ENCODE results near the gene MINDY3.
"Not testable (repeated sequence)": the region's sequence is repeated elsewhere in the genome, so short reads cannot be mapped to it uniquely, and the experiment has no call there.

The MINDY3 gene

GRCh38 chr10:15781381-15781960 lies 78.8 kb downstream of the MINDY3 start:
- no peak overlapping the region for H3K4me3 ChIP-seq (ENCODE audit: low read depth, low read length)

DNA sequence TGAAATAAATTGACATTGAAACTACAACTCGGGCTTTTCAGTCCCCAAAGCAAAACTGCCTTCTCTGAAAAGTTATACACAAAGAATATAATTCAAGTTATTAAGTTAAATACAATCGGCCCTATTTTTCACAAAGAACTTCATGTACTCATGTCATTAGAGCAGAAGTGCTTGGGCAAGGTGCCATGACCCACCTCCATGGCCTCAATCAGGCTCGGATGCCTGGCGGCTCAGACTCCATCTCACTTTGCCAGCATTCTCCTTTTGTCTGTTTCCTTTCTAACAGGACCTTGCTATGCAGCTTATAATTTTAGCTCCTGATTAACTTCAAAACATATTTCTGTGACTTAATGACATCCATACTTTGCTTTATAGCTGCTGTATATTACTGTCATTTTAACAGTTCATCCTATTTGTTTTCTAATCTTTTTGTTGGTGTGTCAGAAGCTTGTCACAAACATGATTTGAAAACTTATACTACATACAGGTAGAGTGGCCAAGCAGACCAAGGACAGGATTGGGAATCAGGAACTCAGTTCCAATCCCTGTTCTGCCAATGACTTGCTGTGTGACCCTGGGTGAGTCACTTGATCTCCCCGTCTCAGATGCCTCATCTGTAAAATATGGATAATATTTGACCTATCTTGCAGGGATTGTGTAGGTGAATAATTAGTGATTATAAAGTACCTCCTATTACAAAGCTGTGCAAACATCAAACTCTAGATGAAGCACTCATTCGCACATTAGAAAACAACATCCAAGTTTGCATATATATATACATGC lies 79.8 kb downstream of the MINDY3 start:
- no peak overlapping the region for H3K4me3 ChIP-seq (ENCODE audit: low read depth, low read length)

- H3K4me3 ChIP-seq (ENCODE audit: low read depth, low read length): no peak overlapping the region
These were observed 84.8 kb downstream of the MINDY3 start for GRCh38 chr10:15775513-15775912.

GRCh38 chr10:15774534-15774933 lies 85.8 kb downstream of the MINDY3 start:
- not testable (repeated sequence) for H3K4me3 ChIP-seq (ENCODE audit: low read depth, low read length)

DNA sequence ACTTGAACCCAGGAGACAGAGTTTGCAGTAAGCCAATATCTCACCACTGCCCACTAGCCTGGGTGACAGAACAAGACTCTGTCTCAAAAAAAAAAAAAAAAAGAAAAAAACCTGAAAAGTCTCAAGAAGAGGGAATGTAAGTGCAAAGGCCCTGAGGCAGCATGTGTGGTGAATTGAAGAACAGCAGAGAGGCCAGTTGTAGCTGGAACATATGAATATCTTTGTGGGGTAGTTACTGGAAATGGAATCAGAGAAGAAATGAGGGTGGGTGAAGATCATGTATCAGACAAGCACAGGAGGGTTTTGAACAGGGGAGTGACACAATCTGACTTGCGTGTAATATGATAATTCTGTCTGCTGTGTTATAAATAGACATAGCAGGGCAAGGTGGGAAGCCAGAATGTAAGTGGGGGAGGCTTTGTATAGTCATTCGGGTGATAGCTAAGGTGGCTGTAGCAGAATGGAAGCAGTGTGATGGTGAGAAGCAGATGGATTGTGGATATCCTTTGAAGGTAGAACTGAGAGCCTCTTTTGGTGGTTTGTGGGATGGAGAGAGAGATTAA lies 95.3 kb downstream of the MINDY3 start:
- H3K4me3 ChIP-seq (ENCODE audit: low read depth, low read length): no peak overlapping the region

DNA sequence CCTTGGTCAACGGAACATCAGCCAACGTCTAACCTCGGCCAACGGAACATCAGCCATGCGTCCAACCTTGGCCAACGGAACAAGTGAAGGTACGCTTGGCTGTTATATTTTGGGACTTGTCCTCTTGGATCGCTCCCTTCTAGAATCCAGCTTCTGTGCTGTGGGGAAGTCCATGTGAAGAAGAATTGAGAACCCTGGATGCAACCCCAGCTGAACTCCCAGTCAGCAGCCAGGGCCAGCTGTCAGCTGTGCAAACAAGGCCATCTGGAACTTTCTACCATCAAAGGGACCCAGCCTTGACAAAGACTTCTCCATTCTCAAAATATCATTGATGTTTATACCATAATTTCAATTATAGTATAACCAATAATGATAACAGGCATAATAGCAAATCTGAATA lies 97.3 kb downstream of the MINDY3 start:
- no peak overlapping the region for H3K4me3 ChIP-seq (ENCODE audit: low read depth, low read length)

- not testable (repeated sequence) for H3K4me3 ChIP-seq (ENCODE audit: low read depth, low read length)
These were observed 98.1 kb downstream of the MINDY3 start for GRCh38 chr10:15762239-15762638.

DNA sequence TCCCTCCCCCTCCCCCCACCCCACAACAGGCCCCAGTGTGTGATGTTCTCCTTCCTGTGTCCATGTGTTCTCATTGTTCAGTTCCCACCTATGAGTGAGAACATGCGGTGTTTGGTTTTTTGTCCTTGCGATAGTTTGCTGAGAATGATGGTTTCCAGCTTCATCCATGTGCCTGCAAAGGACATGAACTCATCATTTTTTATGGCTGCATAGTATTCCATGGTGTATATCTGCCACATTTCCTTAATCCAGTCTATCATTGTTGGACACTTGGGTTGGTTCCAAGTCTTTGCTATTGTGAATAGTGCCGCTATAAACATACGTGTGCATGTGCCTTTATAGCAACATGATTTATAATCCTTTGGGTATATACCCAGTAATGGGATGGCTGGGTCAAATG lies 99.1 kb downstream of the MINDY3 start:
- H3K4me3 ChIP-seq (ENCODE audit: low read depth, low read length): not testable (repeated sequence)

DNA sequence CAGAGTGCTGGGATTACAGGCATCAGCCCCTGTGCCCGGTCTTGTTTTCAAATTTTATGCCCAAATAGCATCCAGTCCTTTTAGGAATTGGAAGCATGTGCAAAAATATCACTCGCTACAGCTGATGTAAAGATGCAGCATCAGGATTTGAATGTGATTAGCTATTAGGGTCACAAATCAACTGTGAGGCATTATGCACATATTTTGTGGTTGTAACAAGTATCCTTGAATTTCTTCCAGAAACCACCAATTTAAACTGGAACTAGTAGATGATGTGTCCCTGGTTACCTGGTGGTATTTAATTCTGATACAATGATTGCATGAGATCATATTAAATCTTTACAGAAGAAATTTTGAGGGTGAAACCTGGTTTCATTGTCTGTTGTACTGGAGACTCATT lies 99.6 kb downstream of the MINDY3 start:
- H3K4me3 ChIP-seq (ENCODE audit: low read depth, low read length): no peak overlapping the region

DNA sequence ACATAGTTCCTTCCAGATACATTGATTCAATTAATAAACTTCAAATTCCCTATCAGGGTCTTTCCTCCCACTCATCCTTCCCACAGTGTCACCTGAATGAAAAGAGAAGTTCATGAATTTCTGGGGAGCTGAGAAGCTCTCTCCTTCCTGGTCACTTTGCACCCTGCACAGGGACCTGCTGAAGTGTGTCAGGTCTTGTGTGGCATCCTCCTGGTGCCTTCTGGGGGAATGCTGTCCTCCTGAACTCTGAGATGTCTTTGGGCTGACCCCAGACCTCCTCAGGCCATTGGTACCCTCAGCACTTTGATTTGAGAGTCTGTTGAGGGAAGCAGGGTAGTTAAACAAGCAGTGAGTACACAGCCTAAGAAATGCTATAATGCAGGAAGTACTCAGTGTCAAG lies 101.0 kb downstream of the MINDY3 start:
- H3K4me3 ChIP-seq (ENCODE audit: low read depth, low read length): no peak overlapping the region

DNA sequence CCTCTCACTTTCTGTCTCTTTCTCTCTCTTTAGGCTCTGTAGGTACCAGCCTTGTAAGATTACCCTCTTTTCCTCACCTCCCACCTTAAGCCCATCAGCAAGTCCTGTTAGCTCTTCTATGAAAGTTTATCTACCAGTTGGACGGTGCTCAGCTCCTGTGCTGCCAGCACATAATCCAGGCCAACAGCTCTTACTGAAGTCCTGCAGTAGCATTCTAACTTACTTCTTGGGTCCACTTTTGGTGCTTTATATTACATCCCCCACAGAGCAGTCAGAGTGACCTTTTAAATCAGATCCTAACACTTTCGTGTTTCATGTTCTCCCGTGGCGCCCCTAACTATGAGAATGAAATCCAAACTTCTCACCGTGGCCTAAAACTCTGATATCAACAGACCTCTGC lies 101.7 kb downstream of the MINDY3 start:
- no peak overlapping the region for H3K4me3 ChIP-seq (ENCODE audit: low read depth, low read length)

DNA sequence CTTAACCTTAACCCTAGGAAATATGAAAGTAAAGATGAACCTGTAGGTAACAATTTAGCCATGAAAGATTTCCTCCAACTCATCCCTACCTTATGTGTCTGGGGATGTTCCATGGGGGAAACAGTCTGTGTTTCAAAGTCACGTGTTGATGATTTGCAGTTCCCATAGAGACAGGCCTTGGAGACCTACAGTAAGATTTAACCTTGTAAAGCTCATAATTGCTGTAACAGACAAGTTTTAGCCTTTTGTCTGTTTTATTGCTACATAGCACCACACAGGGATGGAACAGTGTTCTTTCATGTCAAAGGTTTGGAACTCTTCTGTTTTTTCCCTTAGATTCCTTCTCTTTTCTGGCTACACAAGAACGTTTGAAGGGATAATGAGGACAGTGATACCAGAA lies 105.4 kb downstream of the MINDY3 start:
- no peak overlapping the region for H3K4me3 ChIP-seq (ENCODE audit: low read depth, low read length)

DNA sequence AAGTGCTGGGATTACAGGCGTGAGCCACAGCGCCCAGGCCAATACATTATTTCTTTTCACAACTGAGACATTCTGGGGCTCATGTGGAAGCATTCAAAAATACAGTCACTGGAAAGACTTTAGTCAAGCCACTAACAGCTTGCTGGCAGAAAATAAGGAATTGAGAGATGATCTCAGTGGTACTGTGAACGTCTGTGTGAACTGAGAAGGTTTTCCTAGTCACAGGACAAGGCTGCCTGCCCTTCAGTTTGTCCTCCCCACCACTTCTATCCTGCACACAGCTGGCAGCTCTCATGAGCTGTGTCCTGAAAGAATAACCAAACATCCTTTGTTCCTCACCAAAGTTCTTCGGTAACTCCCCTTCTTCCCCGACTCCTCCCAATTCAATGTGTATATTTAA lies 109.3 kb downstream of the MINDY3 start:
- H3K4me3 ChIP-seq (ENCODE audit: low read depth, low read length): no peak overlapping the region

DNA sequence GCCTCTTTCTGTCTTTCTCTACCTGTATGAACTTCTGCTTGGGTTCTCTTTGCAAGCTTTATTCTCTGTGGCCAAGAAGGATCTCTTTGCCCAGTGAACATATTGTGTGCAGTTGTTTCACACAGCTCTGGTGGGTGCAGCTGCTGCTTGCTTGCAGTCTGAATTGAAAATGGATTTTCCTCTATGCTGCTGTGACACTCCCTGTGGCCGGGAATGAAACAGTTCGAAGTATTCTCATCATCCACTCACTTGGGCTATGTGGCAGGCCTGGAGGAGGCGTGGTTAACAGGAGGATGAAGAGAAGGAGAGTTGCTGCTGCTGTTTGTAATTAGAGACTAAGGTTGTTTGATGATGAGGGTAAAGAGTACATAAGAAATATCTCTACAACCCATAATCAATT lies 112.2 kb downstream of the MINDY3 start:
- no peak overlapping the region for H3K4me3 ChIP-seq (ENCODE audit: low read depth, low read length)

DNA sequence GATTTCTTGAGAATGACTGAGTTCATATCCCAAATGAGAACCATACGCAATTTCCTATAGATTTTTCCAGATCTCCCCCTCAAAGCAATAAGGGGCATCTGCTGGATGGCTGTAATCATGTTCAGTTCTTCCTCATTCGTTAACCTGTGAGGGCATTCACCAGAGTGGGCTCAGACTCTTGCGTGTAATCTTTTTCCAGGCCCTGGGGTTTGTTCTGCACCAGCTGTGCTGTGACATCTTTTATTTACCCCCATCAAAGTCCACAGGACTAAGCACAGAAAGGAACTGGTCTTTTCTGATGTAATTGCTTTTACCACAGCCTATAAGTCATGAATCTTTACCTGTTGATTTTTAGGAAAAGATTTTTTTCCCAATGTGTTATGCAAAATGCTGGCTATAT lies 112.7 kb downstream of the MINDY3 start:
- H3K4me3 ChIP-seq (ENCODE audit: low read depth, low read length): no peak overlapping the region

DNA sequence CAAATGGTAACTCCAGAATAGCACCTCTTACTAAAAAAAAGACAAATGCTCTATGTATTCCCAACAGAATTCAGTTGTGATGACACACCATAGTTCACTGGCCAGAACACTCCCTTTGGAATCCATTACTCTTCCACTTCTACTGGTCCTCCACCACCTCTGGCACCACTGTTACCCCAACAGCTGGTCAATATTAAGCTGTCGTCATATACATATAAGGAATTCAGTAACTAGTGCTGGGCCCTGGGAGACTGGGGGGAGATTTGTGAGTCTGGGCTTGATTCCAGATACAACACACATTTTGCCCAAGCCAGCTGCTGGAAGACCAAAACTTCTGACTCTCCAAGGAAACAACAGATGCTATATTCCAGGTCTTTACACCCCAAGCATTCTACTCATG lies 114.6 kb downstream of the MINDY3 start:
- no peak overlapping the region for H3K4me3 ChIP-seq (ENCODE audit: low read depth, low read length)

GRCh38 chr10:15744217-15744865 lies 116.0 kb downstream of the MINDY3 start:
- H3K4me3 ChIP-seq (ENCODE audit: low read depth, low read length): no peak overlapping the region

GRCh38 chr10:15743443-15743842 lies 116.9 kb downstream of the MINDY3 start:
- H3K4me3 ChIP-seq (ENCODE audit: low read depth, low read length): no peak overlapping the region

DNA sequence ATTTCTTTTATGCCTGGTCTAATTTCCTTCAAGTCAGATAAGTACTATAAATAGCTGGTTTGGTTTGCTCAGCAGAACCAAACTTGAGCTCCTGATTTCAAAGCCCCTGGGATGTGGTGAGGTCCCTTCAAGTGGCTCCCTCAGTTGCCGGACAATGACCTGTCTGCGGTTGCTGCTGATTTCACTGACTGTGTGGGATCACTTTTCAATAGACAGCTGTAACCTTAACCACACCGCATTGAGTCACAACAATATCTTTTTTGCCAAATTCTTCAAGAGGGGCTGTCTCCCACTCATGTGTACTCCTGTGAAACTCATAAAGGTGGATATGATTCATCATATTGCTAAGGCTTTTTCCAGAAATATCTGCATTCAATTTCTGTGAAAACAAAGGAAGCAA lies 117.5 kb downstream of the MINDY3 start:
- H3K4me3 ChIP-seq (ENCODE audit: low read depth, low read length): no peak overlapping the region

DNA sequence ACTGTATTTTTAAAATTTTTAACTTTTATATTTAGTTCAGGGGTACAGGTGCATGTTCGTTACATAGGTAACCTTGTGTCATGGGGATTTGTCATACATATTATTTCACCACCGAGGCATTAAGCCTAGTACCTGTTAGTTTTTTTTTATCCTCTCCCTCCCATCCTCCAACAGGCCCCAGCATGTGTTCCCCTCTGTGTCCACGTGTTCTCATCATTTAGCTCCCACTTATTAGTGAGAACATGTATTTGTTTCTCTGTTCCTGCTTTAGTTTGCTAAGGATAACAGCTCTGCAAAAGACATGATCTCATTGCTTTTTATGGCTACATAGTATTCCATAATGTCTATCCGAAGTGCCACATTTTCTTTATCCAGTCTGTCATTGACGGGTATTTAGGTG lies 118.2 kb downstream of the MINDY3 start:
- H3K4me3 ChIP-seq (ENCODE audit: low read depth, low read length): no peak overlapping the region

- H3K4me3 ChIP-seq (ENCODE audit: low read depth, low read length): no peak overlapping the region
These were observed 118.7 kb downstream of the MINDY3 start for GRCh38 chr10:15741581-15741980.

DNA sequence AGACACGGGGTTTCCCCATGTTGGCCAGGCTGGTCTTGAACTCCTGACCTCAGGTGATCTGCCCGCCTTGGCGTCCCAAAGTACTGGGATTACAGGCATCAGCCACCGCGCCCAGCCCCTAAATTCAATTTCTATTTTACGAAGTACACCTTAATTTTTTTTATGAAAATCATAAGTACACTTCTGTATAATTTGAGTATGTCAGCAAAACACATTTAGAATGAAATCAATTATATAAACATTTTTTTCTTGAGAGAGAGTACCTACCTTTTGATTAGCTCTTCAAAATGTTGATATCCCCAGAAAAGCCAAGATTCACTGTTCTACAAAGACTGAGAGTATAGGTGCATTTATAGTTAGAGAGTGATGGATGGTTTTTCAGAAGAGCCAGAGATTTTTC lies 120.0 kb downstream of the MINDY3 start:
- H3K4me3 ChIP-seq (ENCODE audit: low read depth, low read length): no peak overlapping the region

Measured in iPS-11a (cell line).